CD4-positive, alpha-beta T cell treated with Interleukin-2 at 100 ng/mL for 4 hours (primary cell): ENCODE data around the gene TMEM165.
A peak's percentile ranks its signal among the peaks of the same experiment; 100 is the strongest.

Experiments
- DNase-seq: peaks from one replicate; pipeline ENCODE4 v3.0.0-alpha.2; 2020; ENCODE audit warnings: low spot score

Gene TMEM165

GRCh38 chr4:55406545-55406944 lies 10.8 kb downstream of the TMEM165 start:
- DNase-seq: no peak

GRCh38 chr4:55407119-55407518 lies 11.4 kb downstream of the TMEM165 start:
- DNase-seq: no peak

GRCh38 chr4:55407764-55408163 lies 12.0 kb downstream of the TMEM165 start:
- DNase-seq: no peak

- no peak for DNase-seq
Measured at GRCh38 chr4:55409468-55410171, 13.9 kb downstream of the TMEM165 start.

GRCh38 chr4:55410431-55410830 lies 14.7 kb downstream of the TMEM165 start:
- DNase-seq: no peak

GRCh38 chr4:55411621-55412020 lies 15.9 kb downstream of the TMEM165 start:
- DNase-seq: no peak

- DNase-seq: no peak
Measured at GRCh38 chr4:55416176-55416575, 20.4 kb downstream of the TMEM165 start.

- no peak for DNase-seq
Measured at GRCh38 chr4:55424791-55425190, 29.0 kb downstream of the TMEM165 start.

GRCh38 chr4:55431710-55432336 lies 36.1 kb downstream of the TMEM165 start:
- DNase-seq: no peak

- DNase-seq: peak; percentile 34
Measured at GRCh38 chr4:55435141-55435841, 39.5 kb downstream of the TMEM165 start.

- no peak for DNase-seq
Measured at GRCh38 chr4:55437356-55437796, 41.6 kb downstream of the TMEM165 start.

GRCh38 chr4:55437823-55438222 lies 42.1 kb downstream of the TMEM165 start:
- no peak for DNase-seq

- no peak for DNase-seq
Measured at GRCh38 chr4:55438314-55438713, 42.6 kb downstream of the TMEM165 start.

- no peak for DNase-seq
Measured at GRCh38 chr4:55439023-55439422, 43.3 kb downstream of the TMEM165 start.

GRCh38 chr4:55440786-55441185 lies 45.0 kb downstream of the TMEM165 start:
- no peak for DNase-seq

- no peak for DNase-seq
Measured at GRCh38 chr4:55442541-55442940, 46.8 kb downstream of the TMEM165 start.

GRCh38 chr4:55444827-55445226 lies 49.1 kb downstream of the TMEM165 start:
- peak; percentile 11 for DNase-seq

GRCh38 chr4:55445921-55446577 lies 50.3 kb downstream of the TMEM165 start:
- no peak for DNase-seq

GRCh38 chr4:55446578-55446922 lies 50.8 kb downstream of the TMEM165 start:
- no peak for DNase-seq

- no peak for DNase-seq
Measured at GRCh38 chr4:55447108-55447708, 51.5 kb downstream of the TMEM165 start.

- DNase-seq: no peak
Measured at GRCh38 chr4:55447831-55448230, 52.1 kb downstream of the TMEM165 start.

GRCh38 chr4:55450566-55450965 lies 54.8 kb downstream of the TMEM165 start:
- no peak for DNase-seq
